Measurements from ENCODE around the gene GTF3C1.

Gene GTF3C1

GRCh38 chr16:27421961-27422740 is 127.6 kb downstream of the GTF3C1 start:
- H3K4me3 ChIP-seq (ENCODE audit: low read length): no peak overlapping the region
- peaks cover 27% of the 10 kb centered on the region for H3K9me3 ChIP-seq (ENCODE audit: insufficient read depth, low read depth, low read length)
- H3K4me1 ChIP-seq (ENCODE audit: insufficient read depth, low read length): no peaks in the 10 kb centered on the region
- no peak overlapping the region for H3K9ac ChIP-seq (ENCODE audit: low read depth, low read length)
- no peaks in the 10 kb centered on the region for H3K27me3 ChIP-seq (ENCODE audit: insufficient read depth, low read length)
- no peaks in the 10 kb centered on the region for H3K36me3 ChIP-seq (ENCODE audit: insufficient read depth, low read depth, low read length)
- no peak overlapping the region for H3K27ac ChIP-seq (ENCODE audit: low read length)

- no peak overlapping the region for H3K27ac ChIP-seq (ENCODE audit: low read length)
- H3K4me3 ChIP-seq (ENCODE audit: low read length): no peak overlapping the region
- H3K36me3 ChIP-seq (ENCODE audit: insufficient read depth, low read depth, low read length): no peaks in the 10 kb centered on the region
- no peaks in the 10 kb centered on the region for H3K27me3 ChIP-seq (ENCODE audit: insufficient read depth, low read length)
- H3K4me1 ChIP-seq (ENCODE audit: insufficient read depth, low read length): no peaks in the 10 kb centered on the region
- peaks cover 13% of the 10 kb centered on the region for H3K9me3 ChIP-seq (ENCODE audit: insufficient read depth, low read depth, low read length)
- H3K9ac ChIP-seq (ENCODE audit: low read depth, low read length): no peak overlapping the region
Observed at GRCh38 chr16:27417047-27417671, 132.6 kb downstream of the GTF3C1 start.

- H3K27ac ChIP-seq (ENCODE audit: low read length): no peak overlapping the region
- no peaks in the 10 kb centered on the region for H3K36me3 ChIP-seq (ENCODE audit: insufficient read depth, low read depth, low read length)
- H3K27me3 ChIP-seq (ENCODE audit: insufficient read depth, low read length): no peaks in the 10 kb centered on the region
- no peak overlapping the region for H3K4me3 ChIP-seq (ENCODE audit: low read length)
- H3K4me1 ChIP-seq (ENCODE audit: insufficient read depth, low read length): peaks cover 6% of the 10 kb centered on the region; the same call in 1 of the 2 replicates
- no peak overlapping the region for H3K9ac ChIP-seq (ENCODE audit: low read depth, low read length)
- no peaks in the 10 kb centered on the region for H3K9me3 ChIP-seq (ENCODE audit: insufficient read depth, low read depth, low read length)
Observed at GRCh38 chr16:27414788-27415431, 134.8 kb downstream of the GTF3C1 start.

GRCh38 chr16:27413956-27414355 is 135.8 kb downstream of the GTF3C1 start:
- no peaks in the 10 kb centered on the region for H3K36me3 ChIP-seq (ENCODE audit: insufficient read depth, low read depth, low read length)
- H3K4me1 ChIP-seq (ENCODE audit: insufficient read depth, low read length): peaks cover 6% of the 10 kb centered on the region; the same call in 1 of the 2 replicates
- H3K9me3 ChIP-seq (ENCODE audit: insufficient read depth, low read depth, low read length): peaks cover 7% of the 10 kb centered on the region; the same call in 1 of the 2 replicates
- H3K27me3 ChIP-seq (ENCODE audit: insufficient read depth, low read length): no peaks in the 10 kb centered on the region
- H3K27ac ChIP-seq (ENCODE audit: low read length): no peak overlapping the region
- H3K9ac ChIP-seq (ENCODE audit: low read depth, low read length): no peak overlapping the region
- H3K4me3 ChIP-seq (ENCODE audit: low read length): no peak overlapping the region

DNA sequence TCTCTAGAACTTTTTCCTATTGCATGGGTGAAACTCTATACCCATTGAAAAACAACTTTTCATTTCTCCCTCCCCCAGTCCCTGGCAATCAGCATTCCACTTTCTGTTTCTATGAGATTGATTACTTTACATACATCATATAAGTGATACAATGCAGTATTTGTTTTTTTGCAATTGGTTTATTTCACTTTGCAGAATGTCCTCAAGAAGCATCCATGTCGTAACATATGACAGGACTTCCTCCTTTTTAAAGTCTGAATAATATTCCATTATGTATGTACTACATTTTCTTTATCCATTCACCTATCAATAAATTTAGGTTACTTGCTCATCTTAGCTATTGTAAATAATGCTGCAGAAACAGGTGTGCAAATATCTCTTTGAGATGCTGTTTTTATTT is 139.0 kb downstream of the GTF3C1 start:
- no peaks in the 10 kb centered on the region for H3K36me3 ChIP-seq (ENCODE audit: insufficient read depth, low read depth, low read length)
- H3K27me3 ChIP-seq (ENCODE audit: insufficient read depth, low read length): no peaks in the 10 kb centered on the region
- H3K4me3 ChIP-seq (ENCODE audit: low read length): no peak overlapping the region
- no peak overlapping the region for H3K27ac ChIP-seq (ENCODE audit: low read length)
- H3K4me1 ChIP-seq (ENCODE audit: insufficient read depth, low read length): peaks cover 6% of the 10 kb centered on the region; the same call in 1 of the 2 replicates
- no peak overlapping the region for H3K9ac ChIP-seq (ENCODE audit: low read depth, low read length)
- H3K9me3 ChIP-seq (ENCODE audit: insufficient read depth, low read depth, low read length): peaks cover 7% of the 10 kb centered on the region; the same call in 1 of the 2 replicates

Measured in iPS-20b (cell line).